Measurements from ENCODE around the gene ELFN1.

DNA sequence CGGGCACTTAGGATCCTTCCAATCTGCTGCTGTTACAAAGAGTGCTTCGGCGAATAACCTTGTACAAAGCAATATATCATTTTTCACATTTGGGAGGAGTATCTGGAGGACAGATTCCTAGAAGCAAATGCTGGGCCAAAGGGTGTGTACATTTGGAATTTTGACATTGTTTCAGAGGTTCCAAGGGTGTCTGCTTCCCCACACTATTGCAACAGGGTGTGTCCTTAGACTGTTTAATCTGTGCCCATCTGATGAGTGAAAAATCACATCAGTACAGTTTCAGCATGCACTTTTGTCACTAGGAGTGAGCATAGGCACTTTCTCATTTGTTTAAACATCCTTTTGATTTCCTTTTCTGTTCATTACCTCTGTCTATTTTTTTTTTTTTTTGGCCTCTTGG, 8.6 kb upstream of the ELFN1 start:
- TF ChIP-seq CTCF (optimal IDR thresholded peaks at IDR 0.05 in 1 of 3, IDR thresholded peaks at IDR 0.05 in 1 of 3, conservative IDR thresholded peaks at IDR 0.05 in 1 of 3; ENCODE audit: extremely low read depth in 1 of 3, insufficient read depth in 2 of 3, low read length in 3 of 3) = no peak
- TF ChIP-seq EZH2 (IDR thresholded peaks at IDR 0.05; ENCODE audit: low read length) = no peak

Measured in keratinocyte (primary cell).